Neural cell (in vitro differentiated cells): ENCODE data around the gene ARF4.

Experiments
- EZH2 ChIP-seq: fragments of 200-600, 300-800 bp; shearing (Covaris generic), sonication (generic); IDR thresholded peaks from 2 replicates; pipeline ENCODE4 v1.6.1; 2014; ENCODE audit warnings: antibody characterized with exemption, low read length, borderline replicate concordance, mild to moderate bottlenecking; ENCODE audit not compliant: insufficient read depth, poor library complexity, severe bottlenecking
- POLR2AphosphoS5 ChIP-seq: IDR thresholded peaks from 2 replicates; pipeline ENCODE4 v1.6.1; 2012
- RAD21 ChIP-seq: fragments of 450-650 bp; conservative IDR thresholded peaks from 2 replicates; pipeline ENCODE4 v1.6.1; 2014; ENCODE audit warnings: antibody characterized with exemption, mild to moderate bottlenecking, moderate library complexity
- SMC3 ChIP-seq: fragments of 450-650 bp; conservative IDR thresholded peaks from 2 replicates; pipeline ENCODE4 v1.6.1; 2014; ENCODE audit warnings: antibody characterized with exemption, mild to moderate bottlenecking, moderate library complexity; ENCODE audit not compliant: poor library complexity
- TF ChIP-seq, protein P1 (sequence below): fragments of 450-650 bp; IDR thresholded peaks from 2 replicates; pipeline ENCODE4 v1.5.1; 2014; ENCODE audit warnings: antibody characterized with exemption, mild to moderate bottlenecking, moderate library complexity; ENCODE audit not compliant: poor library complexity, severe bottlenecking
- TF ChIP-seq, protein P2 (sequence below): IDR thresholded peaks from 2 replicates; pipeline ENCODE4 v1.6.1; 2012; ENCODE audit warnings: borderline replicate concordance

DNA sequence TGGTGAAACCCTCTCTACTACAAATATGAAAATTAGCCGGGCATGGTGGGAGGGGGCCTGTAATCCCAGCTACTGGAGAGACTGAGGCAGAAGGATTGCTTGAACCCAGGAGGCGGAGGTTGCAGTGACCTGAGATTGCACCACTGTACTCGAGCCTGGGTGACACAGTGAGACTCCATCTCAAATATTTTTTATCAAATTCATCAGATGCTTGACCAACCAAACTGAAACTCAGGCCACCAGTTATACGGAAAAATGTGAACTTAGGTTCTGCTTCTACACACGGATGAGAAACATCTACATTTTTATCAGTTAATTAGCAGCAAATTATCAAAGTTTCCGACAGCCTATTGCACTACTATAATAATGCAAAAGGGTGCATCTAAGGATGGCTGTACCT is 4.8 kb downstream of the ARF4 start:
- TF ChIP-seq, protein P1, sequence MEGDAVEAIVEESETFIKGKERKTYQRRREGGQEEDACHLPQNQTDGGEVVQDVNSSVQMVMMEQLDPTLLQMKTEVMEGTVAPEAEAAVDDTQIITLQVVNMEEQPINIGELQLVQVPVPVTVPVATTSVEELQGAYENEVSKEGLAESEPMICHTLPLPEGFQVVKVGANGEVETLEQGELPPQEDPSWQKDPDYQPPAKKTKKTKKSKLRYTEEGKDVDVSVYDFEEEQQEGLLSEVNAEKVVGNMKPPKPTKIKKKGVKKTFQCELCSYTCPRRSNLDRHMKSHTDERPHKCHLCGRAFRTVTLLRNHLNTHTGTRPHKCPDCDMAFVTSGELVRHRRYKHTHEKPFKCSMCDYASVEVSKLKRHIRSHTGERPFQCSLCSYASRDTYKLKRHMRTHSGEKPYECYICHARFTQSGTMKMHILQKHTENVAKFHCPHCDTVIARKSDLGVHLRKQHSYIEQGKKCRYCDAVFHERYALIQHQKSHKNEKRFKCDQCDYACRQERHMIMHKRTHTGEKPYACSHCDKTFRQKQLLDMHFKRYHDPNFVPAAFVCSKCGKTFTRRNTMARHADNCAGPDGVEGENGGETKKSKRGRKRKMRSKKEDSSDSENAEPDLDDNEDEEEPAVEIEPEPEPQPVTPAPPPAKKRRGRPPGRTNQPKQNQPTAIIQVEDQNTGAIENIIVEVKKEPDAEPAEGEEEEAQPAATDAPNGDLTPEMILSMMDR, result no peak
- TF ChIP-seq, protein P2, sequence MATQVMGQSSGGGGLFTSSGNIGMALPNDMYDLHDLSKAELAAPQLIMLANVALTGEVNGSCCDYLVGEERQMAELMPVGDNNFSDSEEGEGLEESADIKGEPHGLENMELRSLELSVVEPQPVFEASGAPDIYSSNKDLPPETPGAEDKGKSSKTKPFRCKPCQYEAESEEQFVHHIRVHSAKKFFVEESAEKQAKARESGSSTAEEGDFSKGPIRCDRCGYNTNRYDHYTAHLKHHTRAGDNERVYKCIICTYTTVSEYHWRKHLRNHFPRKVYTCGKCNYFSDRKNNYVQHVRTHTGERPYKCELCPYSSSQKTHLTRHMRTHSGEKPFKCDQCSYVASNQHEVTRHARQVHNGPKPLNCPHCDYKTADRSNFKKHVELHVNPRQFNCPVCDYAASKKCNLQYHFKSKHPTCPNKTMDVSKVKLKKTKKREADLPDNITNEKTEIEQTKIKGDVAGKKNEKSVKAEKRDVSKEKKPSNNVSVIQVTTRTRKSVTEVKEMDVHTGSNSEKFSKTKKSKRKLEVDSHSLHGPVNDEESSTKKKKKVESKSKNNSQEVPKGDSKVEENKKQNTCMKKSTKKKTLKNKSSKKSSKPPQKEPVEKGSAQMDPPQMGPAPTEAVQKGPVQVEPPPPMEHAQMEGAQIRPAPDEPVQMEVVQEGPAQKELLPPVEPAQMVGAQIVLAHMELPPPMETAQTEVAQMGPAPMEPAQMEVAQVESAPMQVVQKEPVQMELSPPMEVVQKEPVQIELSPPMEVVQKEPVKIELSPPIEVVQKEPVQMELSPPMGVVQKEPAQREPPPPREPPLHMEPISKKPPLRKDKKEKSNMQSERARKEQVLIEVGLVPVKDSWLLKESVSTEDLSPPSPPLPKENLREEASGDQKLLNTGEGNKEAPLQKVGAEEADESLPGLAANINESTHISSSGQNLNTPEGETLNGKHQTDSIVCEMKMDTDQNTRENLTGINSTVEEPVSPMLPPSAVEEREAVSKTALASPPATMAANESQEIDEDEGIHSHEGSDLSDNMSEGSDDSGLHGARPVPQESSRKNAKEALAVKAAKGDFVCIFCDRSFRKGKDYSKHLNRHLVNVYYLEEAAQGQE, result no peak
- TF ChIP-seq RAD21 (no peak), EZH2 (no peak), POLR2AphosphoS5 (no peak), SMC3 (no peak)
